Progenitor cell of endocrine pancreas (in vitro differentiated cells): ENCODE results near the gene PLET1. TPM values are rescaled to one million over a fixed set of nuclear protein-coding genes. Genes with fewer than 3 reads are reported as not detected.

ENCODE experiments used
- DNase-seq: peaks from one replicate; pipeline ENCODE4 v3.0.0; 2021; ENCODE audit warnings: low spot score; ENCODE audit not compliant: unreplicated experiment
- H3K27ac Mint-ChIP-seq: 2 replicates; pipeline ENCODE4 v1.8.0; 2021; ENCODE audit warnings: mild to moderate bottlenecking, moderate library complexity, mixed read lengths
- H3K27me3 Mint-ChIP-seq: 2 replicates; pipeline ENCODE4 v1.8.0; 2021; ENCODE audit warnings: mixed read lengths
- H3K36me3 Mint-ChIP-seq: 2 replicates; pipeline ENCODE4 v1.8.0; 2022; ENCODE audit warnings: mixed read lengths; ENCODE audit not compliant: insufficient read depth
- H3K4me1 Mint-ChIP-seq: 2 replicates; pipeline ENCODE4 v1.8.0; 2021; ENCODE audit warnings: low read depth, mixed read lengths
- H3K4me3 Mint-ChIP-seq: 2 replicates; pipeline ENCODE4 v1.8.0; 2021; ENCODE audit warnings: low read depth, mild to moderate bottlenecking, moderate library complexity, mixed read lengths
- H3K9me3 Mint-ChIP-seq: 2 replicates; pipeline ENCODE4 v1.8.0; 2021; ENCODE audit warnings: low read depth, mixed read lengths
- CTCF ChIP-seq: fragments of 200-600 bp; sonication (generic); IDR thresholded peaks from one replicate; pipeline ENCODE4 v1.5.0; 2021; ENCODE audit warnings: antibody characterized with exemption, mild to moderate bottlenecking; ENCODE audit not compliant: unreplicated experiment
- total RNA-seq: library from RNA; stranded (reverse); gene quantifications from 2 replicates; pipeline ENCODE4 v1.2.1, GENCODE V29; 2021

The PLET1 gene
- total RNA-seq, 1 donor from 2014 or later, result not detected

- peaks cover 26% of the 10 kb centered on the region for H3K9me3 Mint-ChIP-seq
- DNase-seq, result no peak
- no peak for TF ChIP-seq CTCF
- H3K4me1 Mint-ChIP-seq, result no peaks in the 10 kb centered on the region
- H3K27ac Mint-ChIP-seq, result no peak overlapping the region
- no peak overlapping the region for H3K4me3 Mint-ChIP-seq
- peaks cover 18% of the 10 kb centered on the region for H3K36me3 Mint-ChIP-seq
- H3K27me3 Mint-ChIP-seq, result no peaks in the 10 kb centered on the region
Observed at GRCh38 chr11:112247201-112247600, 13.5 kb downstream of the PLET1 start.

DNA sequence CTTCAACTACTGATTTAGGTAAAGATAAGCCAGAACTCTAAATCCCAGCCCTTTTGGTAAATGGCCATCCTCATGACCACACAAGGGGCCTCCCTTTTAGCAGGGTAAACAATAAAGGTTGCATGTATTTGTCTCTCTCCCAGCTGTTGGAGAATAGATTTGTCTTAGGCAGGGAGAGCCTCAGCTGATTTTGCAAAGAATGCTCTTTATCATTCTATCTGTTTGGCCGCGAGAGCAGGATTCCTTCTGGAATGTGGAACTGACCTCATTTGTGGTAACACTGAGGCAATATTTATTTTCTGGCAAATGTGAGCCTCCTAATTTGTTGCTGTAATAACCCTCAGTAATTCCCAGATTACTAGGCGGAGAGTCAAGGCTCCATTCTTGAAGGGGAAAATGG, 19.2 kb downstream of the PLET1 start:
- H3K27me3 Mint-ChIP-seq, result no peaks in the 10 kb centered on the region
- no peak for TF ChIP-seq CTCF
- no peak overlapping the region for H3K4me3 Mint-ChIP-seq
- H3K27ac Mint-ChIP-seq, result no peak overlapping the region
- peaks cover 26% of the 10 kb centered on the region for H3K9me3 Mint-ChIP-seq
- H3K4me1 Mint-ChIP-seq, result no peaks in the 10 kb centered on the region
- no peak for DNase-seq
- peaks cover 42% of the 10 kb centered on the region for H3K36me3 Mint-ChIP-seq

DNA sequence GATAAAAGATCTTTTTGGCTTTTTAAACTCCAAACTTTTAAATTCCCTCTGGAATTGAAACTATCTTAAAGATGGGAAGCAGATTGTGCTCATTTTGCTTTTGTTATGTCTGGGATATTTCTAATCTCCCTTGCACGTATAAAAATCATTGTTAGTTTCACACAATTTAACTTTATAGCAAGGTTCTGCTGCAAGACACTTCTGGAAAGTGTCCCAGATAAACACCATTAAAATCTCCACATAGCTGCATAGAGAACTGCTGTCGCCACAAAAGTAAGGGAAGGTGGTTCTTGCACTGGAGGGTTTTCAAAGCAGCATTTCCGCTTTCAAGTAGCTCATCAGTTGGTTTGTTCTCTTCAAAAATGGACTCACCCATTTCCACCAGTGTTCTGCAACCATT, 22.6 kb downstream of the PLET1 start:
- peaks cover 4% of the 10 kb centered on the region for H3K9me3 Mint-ChIP-seq
- H3K27me3 Mint-ChIP-seq, result no peaks in the 10 kb centered on the region
- no peaks in the 10 kb centered on the region for H3K4me1 Mint-ChIP-seq
- no peak overlapping the region for H3K4me3 Mint-ChIP-seq
- TF ChIP-seq CTCF, result no peak
- no peak for DNase-seq
- no peak overlapping the region for H3K27ac Mint-ChIP-seq
- peaks cover 36% of the 10 kb centered on the region for H3K36me3 Mint-ChIP-seq

- no peak for TF ChIP-seq CTCF
- no peak for DNase-seq
- no peak overlapping the region for H3K4me3 Mint-ChIP-seq
- no peaks in the 10 kb centered on the region for H3K9me3 Mint-ChIP-seq
- no peak overlapping the region for H3K27ac Mint-ChIP-seq
- no peaks in the 10 kb centered on the region for H3K4me1 Mint-ChIP-seq
- no peaks in the 10 kb centered on the region for H3K27me3 Mint-ChIP-seq
- H3K36me3 Mint-ChIP-seq, result peaks cover 30% of the 10 kb centered on the region
Observed at GRCh38 chr11:112237451-112237850, 23.2 kb downstream of the PLET1 start.

DNA sequence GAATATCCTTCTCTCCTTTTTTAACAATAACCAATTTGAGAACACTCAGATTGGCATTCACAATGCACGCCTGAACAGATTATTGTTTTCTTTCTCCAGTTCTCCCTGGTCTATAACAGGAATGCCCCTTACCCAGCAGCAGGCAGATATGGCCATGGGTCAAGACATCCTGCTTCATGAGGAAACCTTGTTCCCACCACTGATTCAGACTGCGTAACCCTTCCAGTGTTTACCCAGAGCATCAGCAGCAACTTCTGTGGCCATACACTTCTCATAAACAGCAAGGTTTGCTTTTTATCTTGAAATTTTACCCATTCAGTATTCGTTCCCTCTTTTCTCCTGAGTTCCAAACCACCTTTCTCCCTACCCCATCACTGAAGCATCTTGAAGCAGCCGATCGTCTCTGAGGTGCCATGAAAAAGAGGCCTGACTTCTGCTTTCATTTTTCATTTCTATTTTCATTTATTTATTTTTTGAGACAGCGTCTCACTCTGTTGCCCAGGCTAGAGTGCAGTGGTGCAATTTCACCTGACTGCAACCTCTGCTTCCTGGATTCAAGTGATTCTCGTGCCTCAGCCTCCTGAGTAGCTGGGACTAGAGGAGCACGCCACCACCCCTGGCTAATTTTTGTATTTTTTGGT, 24.8 kb downstream of the PLET1 start:
- no peak for DNase-seq
- Mint-ChIP-seq H3K9me3 (no peaks in the 10 kb centered on the region), H3K4me1 (no peaks in the 10 kb centered on the region), H3K4me3 (no peak overlapping the region), H3K27me3 (no peaks in the 10 kb centered on the region), H3K27ac (no peak overlapping the region), H3K36me3 (peaks cover 27% of the 10 kb centered on the region)
- TF ChIP-seq CTCF, result no peak
